Measurements from ENCODE around the gene EFCAB6. TPM values are rescaled to one million over a fixed set of nuclear protein-coding genes. Genes with fewer than 3 reads are reported as not detected.

EFCAB6 gene
- total and polyA plus RNA-seq, 2 of the 4 experiments (the other 2 are of a cell fraction), result 0.44 to 1.1 TPM

DNA sequence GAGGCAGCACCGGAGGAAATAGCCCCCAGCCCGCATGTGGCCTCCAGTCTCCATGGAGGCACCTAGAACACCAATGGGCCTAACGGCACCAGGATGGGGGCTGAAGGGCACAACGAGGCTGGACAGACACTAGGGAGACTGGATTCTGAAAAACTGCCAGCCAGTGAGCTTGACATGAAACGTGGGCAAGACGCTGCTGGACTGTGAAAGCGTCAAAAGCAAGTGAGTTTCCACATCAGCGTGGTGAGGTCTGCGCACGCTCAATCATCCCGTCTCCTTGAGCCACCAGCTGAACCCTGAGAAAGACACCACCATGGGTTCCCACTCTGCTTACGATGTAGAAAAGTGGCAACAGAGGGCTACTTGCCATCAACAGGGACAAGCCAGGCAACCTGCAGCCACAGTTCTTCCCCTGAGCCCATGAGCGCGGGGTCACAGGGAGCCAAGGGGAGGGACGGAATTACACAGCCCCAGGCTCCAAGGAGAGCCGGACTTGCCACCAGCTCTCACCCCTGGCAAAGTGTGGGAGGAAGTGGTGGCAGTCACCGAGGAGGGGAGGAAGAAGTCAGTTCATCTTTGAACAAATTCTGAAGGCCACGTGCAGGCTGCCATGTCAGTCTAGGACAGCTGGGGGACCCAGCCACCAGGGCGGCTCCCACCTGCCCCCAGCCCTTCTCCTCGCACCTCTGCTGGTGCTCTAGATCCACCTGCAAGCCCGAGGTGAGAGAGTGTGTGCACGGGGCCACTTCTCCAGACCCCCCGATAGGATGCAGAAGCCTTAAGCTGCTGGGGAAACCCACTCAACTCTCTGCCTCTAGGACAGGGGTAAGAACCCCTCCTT is 269.2 kb downstream of the EFCAB6 start:
- BruUV-seq (replicated peaks), result no TSS peak
- Histone ChIP-seq H3K9ac (ENCODE audit: low read depth, low read length) (no peak overlapping the region), H3K9me3 (ENCODE audit: control insufficient read depth, insufficient read depth, low read length) (no peaks in the 10 kb centered on the region), H3K9me1 (ENCODE audit: insufficient read depth, low read length) (no peaks in the 10 kb centered on the region), H3K79me1 (ENCODE audit: low read depth in 1 of 2, low read length in 2 of 2) (no peaks in the 10 kb centered on the region), H4K91ac (ENCODE audit: insufficient read depth, low read depth, low read length) (no peak overlapping the region), H3K23ac (ENCODE audit: low read depth, low read length) (no peak overlapping the region), H3K14ac (replicated peaks; ENCODE audit: low read depth, low read length) (no peak overlapping the region), H4K5ac (ENCODE audit: low read depth, low read length) (no peak overlapping the region), H2BK20ac (ENCODE audit: low read depth, low read length) (no peak overlapping the region), H3K18ac (ENCODE audit: low read depth, low read length) (no peak overlapping the region), H3K27ac (ENCODE audit: insufficient read depth, low read length) (no peak overlapping the region), H3K4me1 (ENCODE audit: control insufficient read depth, insufficient read depth, low read length) (no peaks in the 10 kb centered on the region), H2AK5ac (ENCODE audit: low read depth, low read length) (no peak overlapping the region), H2AK9ac (replicated peaks; ENCODE audit: low read depth, low read length, poor library complexity) (no peak overlapping the region), H3K4ac (ENCODE audit: low read depth, low read length) (no peak overlapping the region), H3K36me3 (ENCODE audit: control insufficient read depth, insufficient read depth, low read length) (no peaks in the 10 kb centered on the region), H3K4me3 (ENCODE audit: insufficient read depth, low read depth, low read length) (no peak overlapping the region), H4K20me1 (ENCODE audit: insufficient read depth, low read length) (no peaks in the 10 kb centered on the region), H2BK15ac (ENCODE audit: low read depth, low read length) (no peak overlapping the region), H2AFZ (replicated peaks; ENCODE audit: low read length, poor library complexity) (no peak overlapping the region), H3K56ac (ENCODE audit: extremely low read depth, insufficient read depth, low read length) (no peak overlapping the region), H2BK5ac (ENCODE audit: low read depth, low read length, poor library complexity, severe bottlenecking) (no peak overlapping the region), H3K4me2 (ENCODE audit: low read depth, low read length) (no peak overlapping the region), H3K27me3 (ENCODE audit: control insufficient read depth, insufficient read depth, low read length) (no peaks in the 10 kb centered on the region; the same call in 1 of the 2 replicates), H4K8ac (ENCODE audit: low read depth in 2 of 2, low read length in 2 of 2) (no peak overlapping the region), H2BK120ac (ENCODE audit: low read depth, low read length) (no peak overlapping the region)
- TF ChIP-seq POLR2A (IDR thresholded peaks at IDR 0.05; ENCODE audit: low read depth, low read length), result no peak
- TF ChIP-seq USF2 (IDR thresholded peaks at IDR 0.05; ENCODE audit: low read depth, low read length), result no peak
- no peak for TF ChIP-seq RFX5 (IDR thresholded peaks at IDR 0.05; ENCODE audit: low read depth, low read length)
- no peak for TF ChIP-seq NFE2L2 (IDR thresholded peaks at IDR 0.05; ENCODE audit: low read depth, low read length)
- TF ChIP-seq CEBPB (IDR thresholded peaks at IDR 0.05; ENCODE audit: low read depth, low read length), result no peak
- TF ChIP-seq BHLHE40 (IDR thresholded peaks at IDR 0.05; ENCODE audit: low read depth, low read length), result no peak
- TF ChIP-seq CTCF (conservative IDR thresholded peaks at IDR 0.05; ENCODE audit: low read depth, low read length), result no peak
- no peak for TF ChIP-seq FOS (IDR thresholded peaks at IDR 0.05; ENCODE audit: low read depth, low read length)
- no peak for TF ChIP-seq RCOR1 (IDR thresholded peaks at IDR 0.05; ENCODE audit: insufficient replicate concordance, low read length)
- in situ Hi-C loops (cut with MboI; ENCODE audit: low sequenced_read_pairs) (no loop called here), intact Hi-C loops (cut with micrococcal nuclease) (no loop called here), dilution Hi-C loops (cut with HindIII; ENCODE audit: low sequenced_read_pairs, unreplicated experiment) (no loop called here)
- ATAC-seq (ENCODE audit: low read depth) (no peak), DNase-seq (no peak)
- POLR2A ChIA-PET (ENCODE audit: unreplicated experiment), result no interaction called here
- WGBS, 2 experiments (ENCODE audit: extremely low coverage in 2 of 2, insufficient read length in 1 of 2), result 66% methylated on average over 12 of the region's 23 CpGs; no CpG with 5 or more reads in 1 of the 2 experiments
- CTCF ChIA-PET, result no interaction called here
